ENCODE measurements around the gene NLGN1.
"Not testable (repeated sequence)": the region's sequence is repeated elsewhere in the genome, so short reads cannot be mapped to it uniquely, and the experiment has no call there.

The NLGN1 gene

DNA sequence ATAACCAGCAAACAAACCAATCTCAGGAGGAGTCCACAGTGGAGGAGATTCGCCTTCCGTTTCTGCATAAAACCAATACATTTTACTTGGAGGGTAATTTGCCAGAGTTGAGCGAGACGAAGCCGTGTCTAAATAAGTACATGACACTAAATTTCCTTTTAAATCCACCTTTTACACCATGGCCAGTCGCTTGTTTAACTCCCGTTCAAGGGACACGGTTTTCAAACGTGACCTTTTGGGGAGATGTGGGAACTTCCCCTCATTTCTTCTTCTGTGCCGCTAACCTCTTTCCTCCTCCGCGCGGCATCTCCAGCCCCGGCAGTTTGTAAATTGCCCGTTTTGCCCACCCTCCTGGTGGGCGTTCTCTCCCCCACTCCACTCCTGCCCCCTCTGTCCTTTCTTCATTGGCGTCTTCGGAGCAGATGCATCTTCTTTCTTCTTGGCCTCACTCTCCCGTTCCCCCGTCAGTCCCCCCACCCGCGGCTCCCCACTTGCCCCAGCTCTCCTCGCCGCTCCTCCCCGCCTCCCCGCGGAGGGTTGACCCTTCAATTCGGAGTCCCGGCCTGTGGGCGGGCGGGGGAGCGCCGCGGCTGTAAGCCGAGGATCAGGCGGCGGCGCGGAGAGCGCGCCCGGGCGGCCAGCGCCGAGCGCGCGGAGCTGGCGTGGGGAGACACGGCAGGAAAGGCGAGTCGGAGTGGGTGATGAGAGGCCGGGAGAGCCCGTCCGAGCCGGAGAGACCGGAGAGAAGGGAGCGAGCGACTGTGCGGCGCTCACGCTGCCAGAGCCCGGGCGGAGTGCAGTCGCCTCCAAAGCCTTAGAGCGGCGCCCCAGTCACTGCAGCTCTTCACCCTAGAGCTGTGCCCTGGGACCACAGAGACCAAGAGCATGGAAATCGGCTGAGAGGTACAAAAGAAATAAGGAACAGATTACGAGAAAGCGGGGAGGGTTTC, at the start of gene NLGN1:
Gene NLGN1 (plus strand): TSS at position 584 of the 950 bp plus-strand sequence.
- no peak for DNase-seq

GRCh38 chr3:173351886-173352285, 45.7 kb upstream of the NLGN1 start:
- DNase-seq = no peak

GRCh38 chr3:173353137-173353536, 44.4 kb upstream of the NLGN1 start:
- DNase-seq = not testable (repeated sequence)

DNA sequence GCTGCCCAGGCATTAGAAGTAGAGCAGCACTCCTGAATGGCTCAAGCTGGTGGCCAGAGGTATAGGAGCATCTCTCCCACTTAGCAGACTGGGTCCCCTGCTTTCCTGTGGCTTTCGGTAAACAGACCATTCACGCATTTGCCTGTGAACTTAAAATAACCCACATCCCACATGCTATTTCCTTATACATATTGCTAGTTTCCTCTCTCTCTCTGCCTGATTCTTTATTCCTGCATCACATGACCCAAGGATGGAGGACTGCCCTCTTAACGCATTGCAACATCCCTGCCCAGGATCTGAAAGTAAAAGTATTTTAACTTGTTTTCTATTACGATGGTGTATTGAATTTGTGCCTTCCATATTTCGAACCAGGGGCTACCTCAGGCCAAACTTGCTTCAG, 43.4 kb upstream of the NLGN1 start:
- DNase-seq = no peak

DNA sequence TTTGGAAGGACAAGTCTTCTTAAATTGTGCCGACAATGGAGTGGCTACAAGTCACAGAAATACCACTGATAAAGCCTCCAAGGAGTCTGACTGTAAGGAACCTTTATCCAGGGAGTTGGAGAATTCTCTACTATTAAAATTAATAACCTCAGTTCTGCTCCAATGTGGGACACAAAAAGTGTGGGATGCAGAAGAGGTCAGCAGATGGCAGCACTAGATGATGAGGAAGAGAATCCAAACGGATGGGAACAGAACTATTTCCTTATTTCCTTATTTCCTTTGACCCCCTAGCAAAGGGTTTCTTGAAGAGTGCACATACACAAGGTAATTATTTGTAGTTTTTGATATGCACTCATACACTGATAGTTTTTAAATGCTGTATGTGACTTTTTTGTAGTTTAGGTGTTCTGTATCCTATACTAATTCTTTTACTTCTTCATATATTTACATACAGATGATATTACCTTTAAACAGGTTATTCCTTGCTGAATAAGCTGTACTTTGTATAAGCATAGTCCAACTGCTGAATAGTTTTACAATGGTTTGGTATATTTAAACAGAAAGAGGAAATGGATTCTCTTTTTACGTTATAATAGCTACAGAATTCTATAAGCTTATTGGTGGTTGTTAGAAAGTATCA, 25.6 kb upstream of the NLGN1 start:
- no peak for DNase-seq

DNA sequence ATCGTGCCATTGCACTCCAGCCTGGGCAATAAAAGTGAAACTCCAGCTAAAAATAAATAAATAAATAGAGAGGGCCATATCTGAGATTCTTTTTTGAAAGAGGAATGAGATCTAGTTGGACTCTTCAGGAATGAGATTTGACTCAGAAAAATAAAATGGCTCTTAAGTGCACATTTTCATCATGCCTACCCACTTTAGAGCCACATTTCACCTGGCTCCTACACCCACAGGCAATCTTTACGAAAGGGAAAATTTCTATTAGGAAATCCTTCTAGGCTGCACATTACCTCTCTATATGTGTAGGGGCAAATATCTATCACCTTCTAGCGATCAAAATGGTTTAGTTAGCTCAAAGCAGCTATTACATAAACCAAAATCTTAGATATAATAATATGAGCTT, 16.9 kb upstream of the NLGN1 start:
- DNase-seq = no peak

DNA sequence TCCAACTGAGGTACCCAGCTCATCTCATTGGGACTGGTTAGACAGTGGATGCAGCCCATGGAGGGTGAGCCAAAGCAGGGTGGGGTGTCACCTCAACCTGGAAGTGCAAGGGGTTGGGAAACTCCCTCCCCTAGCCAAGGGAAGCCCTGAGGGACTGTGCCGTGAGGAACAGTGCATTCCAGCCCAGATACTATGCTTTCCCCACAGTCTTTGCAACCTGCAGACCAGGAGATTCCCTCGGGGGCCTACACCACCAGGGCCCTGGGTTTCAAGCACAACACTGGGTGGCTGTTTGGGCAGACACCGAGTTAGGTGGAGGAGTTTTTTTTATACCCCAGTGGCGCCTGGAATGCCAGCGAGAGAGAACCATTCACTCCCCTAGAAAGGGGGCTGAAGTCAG, 15.6 kb upstream of the NLGN1 start:
- not testable (repeated sequence) for DNase-seq

DNA sequence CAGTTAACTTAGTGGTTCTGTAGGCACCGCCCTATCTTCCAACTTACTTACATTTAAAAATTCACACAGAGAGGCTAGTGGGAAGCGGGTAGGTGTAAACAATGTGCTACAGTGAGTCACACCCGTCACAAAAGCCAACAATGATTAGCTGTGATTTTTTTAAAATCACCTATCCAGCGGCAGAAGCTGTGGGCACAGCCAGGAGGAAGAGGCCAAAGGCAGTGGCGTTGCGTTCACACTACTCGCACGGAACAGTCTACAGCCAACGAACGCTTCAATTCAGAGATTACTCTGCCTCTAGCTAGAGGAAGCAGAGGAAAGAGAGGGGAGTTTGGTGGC, 2.5 kb upstream of the NLGN1 start:
- DNase-seq = no peak

DNA sequence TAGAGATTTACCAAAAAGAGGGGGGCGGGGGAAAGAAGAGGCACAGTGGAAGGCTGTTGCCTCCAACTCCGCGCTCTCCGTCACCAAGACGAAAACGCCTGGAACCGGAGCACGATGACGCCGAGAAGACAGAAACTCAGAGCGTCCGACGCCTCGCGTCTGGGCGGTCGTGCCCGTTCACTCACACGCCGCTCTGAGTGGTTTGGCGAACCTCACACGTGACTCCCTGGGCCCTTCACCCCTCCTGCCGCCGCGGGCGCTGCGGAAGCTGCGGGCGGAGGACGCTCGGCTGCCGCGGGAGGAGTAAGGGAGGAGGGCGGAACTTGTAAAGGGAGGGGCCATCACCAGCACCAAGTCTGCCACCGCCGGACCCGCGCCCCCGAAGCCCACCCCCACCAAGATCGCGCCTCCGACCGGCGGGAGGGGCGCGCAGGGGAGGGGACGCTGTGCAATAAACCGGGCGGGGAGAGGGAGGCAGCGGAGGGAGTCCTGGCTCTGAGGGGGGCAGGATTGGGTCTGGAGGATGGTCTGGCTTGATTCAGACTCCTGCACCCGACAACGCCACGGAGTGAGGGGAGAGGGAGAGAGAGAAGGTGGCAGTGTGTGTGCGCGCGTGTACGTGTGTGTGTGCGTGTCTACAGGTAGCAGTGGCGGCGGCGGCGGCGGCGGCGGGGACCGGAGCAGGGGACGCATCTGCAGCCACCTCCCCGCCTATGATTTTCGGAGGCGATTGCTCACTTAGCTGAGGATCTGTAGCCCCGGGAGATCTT, 1.9 kb upstream of the NLGN1 start:
- no peak for DNase-seq

DNA sequence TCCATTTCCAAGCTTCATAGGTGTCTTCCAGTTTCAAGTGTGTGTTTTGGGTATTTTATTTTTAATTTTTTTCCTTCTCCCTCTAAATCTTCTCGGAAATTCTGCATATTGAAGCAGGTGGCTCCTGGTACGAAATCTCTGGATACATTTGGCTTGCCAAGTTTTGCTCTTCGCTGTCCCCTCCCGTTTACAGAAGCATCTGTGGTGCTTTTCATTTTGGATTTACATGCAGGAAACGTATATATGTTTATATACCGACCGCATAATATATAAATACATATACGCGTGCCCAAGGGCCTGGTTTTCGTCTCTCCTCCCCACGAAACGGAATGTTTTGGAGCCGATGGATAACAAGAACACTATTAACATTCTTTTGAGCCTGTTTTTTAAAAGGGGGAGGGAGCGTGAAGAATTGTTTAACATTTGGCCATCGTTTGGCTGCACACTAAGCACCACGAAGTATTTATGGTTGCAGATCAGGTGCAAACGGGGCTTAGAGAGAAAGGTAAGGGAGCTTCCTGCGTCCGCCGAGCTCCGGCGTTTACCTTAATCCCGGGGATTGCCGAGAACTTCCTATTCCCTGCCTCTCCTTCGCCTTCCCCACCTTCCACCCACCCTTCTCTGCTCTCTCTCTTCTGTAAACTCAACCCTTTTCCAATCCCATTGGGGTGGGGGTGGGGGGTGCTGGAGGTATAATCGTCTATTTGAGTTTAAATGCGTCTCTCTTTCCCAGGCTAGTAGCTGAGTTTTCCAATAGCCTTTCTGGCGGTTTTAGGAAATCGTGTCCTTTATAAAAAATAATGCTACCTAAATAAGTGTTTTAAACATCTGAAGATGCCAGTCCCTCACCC, 1.1 kb upstream of the NLGN1 start:
- no peak for DNase-seq

- DNase-seq = no peak
Observed at GRCh38 chr3:173398111-173398479, 551 bp downstream of the NLGN1 start.

DNA sequence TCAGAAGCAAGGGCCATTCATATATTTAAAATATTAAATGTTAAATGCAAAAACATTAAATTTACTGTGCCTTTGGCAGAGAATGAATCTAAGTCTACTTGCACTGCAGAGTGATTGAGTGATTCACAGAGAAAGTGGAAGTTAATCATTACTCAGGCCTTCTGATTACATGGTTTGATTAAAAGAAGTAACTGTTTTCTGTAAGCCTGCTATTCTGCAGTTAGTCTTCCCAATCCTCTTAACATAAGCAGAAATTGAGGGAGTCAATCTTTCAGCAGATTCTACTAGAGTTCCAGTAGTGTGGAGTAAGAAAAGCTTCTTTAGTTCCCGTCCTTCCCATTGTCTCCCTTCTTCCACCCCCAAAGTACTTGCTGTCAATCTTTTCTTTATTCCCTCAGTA, 1.5 kb downstream of the NLGN1 start:
- DNase-seq = no peak

DNA sequence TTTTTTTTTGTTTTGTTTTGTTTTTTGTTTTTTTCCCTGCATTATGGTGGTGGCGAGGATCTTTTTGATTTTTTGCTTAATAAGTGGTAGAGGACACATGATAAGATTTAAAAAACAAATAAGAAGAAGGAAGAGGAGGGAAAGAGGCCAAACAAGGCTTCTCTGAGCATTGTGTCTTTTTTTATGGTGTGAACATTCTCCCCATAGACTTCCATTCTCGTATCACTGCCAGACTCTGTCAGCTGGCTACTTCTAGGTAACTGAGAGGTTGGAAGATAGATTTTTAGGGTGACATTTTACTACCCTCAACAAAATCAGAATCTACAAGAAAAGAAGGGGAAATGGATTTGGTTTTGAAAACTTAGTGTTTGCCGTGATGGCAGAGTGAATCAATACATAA, 3.8 kb downstream of the NLGN1 start:
- no peak for DNase-seq

DNA sequence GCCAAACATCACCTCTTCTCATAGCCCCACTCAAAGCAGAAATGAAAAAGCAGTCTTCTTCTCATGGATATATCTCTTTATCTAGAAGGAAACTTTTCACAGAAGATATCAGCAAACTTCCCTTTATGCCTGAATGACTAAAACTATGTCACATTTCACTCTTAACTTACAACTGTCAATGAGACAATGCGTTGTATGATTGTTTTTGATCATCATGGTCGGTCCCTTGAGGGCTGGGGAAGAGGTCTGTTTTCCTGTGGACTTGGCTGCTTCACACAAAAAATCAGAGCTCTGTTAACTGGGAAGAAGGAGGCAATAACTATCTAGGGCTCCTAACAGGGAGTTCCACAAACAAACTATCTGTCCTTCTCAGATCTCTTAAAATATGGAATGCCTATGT, 5.1 kb downstream of the NLGN1 start:
- DNase-seq = no peak

DNA sequence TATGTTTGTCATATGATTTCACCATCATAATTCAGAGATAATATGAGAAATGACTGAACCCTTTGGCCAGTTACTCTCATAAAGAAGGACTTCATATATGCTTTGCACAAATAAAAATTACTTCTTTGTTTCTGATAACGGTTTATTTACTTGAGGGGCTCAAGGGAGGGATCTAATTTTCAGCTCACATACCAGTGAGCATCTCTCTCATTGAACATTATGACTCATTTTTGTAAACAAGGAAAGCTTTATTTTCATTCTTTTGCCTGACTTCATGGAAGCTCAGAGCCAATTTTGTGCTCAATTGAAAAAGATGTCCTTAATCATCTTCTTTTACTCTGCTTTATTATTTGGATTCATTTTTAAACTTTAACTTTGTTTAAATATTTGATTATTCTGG, 5.8 kb downstream of the NLGN1 start:
- no peak for DNase-seq

DNA sequence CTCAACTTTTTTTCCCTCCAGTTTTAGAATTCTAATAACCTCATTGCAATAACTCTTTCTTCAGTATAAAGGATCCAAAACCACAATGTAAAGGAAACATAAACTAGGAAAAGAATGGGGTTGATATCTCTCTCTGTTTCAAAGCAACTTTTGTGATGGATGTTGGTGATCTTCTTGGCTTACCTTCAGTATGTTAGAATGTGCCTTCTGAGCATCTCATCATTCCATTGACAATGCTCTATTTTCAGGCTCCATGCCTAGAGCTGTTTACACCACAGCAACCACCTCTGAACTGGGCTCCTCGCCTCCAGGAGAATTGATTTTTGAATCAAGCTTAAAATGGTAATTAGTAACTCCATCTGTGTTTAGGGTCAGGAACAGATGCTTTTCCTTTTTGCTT, 6.6 kb downstream of the NLGN1 start:
- DNase-seq = no peak

DNA sequence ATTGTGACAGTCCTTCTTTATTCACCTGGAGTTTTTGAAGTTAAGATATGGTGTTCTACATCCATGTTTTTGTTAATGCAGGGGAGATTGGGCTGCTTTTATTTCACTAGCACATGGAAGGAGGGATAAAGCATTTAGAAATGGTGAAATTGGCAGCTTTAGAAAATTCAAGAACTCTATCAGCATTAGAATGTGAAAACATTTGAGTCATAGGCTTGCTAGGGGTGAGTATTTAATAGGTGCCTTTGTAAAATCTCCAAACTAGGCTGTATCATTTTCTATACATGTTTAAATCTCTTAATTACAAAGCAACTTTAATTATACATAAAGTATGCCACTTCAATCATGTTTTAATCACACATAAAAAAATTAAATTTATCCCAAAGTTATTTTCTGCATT, 12.9 kb downstream of the NLGN1 start:
- no peak for DNase-seq

- DNase-seq = no peak
Observed at GRCh38 chr3:173410849-173411248, 13.3 kb downstream of the NLGN1 start.

- DNase-seq = no peak
Observed at GRCh38 chr3:173411375-173411973, 13.9 kb downstream of the NLGN1 start.

DNA sequence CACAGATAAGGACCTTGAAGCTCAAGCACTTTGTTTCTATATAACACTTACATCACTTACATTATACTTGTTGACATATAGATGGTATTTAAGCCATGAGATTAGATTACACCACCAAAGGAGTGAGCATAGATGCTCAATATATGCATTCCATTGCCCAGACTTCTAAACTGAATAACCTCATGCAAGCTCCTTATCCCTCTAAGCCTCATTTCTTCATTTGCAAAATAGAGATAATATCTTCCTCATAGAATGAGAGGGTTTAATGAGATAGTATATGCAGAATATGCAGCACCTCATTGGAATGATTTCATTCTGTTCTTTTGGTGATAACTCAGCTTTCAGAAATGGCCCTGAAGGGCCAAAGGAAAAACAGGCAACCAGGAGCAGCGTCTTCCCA, 18.5 kb downstream of the NLGN1 start:
- DNase-seq = no peak

DNA sequence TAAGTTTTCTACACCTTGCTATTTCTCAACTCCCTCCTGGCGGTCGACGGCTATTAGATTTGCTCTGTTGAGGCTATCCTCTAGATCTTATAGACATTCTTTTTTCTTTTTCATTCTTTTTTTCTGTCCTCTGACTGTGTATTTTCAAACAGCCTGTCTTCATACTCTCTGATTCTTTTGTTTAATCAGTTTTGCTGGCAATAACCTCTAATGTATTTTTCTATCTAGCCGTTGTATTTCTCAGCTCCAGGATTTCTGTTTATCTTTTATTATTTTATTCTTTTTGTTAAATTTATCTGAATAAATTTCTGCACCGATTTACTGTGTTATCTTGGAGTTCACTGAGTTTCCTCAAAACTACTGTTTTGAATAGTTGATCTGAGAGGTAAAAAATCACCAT, 31.5 kb downstream of the NLGN1 start:
- no peak for DNase-seq

DNA sequence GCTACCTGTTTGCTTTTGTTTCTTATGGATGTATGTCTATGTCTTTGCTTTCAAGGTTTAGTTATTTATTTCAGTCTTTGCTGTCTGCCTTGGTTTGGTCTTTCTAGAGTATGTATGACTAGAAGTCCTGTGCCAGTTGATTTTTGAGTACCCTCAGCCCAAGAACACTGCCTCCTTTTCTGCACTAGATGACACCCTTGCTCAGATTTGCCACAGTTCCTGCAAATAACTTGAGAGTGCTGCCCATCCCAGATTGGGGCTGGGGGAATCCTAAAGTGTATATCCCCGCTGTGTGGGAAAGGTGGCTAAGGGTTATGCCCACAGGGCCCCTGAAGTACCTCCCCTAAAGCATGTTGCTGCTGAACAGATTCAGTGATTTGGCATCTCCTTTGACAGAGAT, 32.0 kb downstream of the NLGN1 start:
- no peak for DNase-seq

- DNase-seq = no peak
Observed at GRCh38 chr3:173430576-173430975, 33.0 kb downstream of the NLGN1 start.

Measured in stimulated activated naive CD4-positive, alpha-beta T cell treated with Interleukin-2 at 50 U/mL for 16 hours (primary cell).